ENCODE measurements around the gene STK10.

GRCh38 chr5:172140866-172141265, 47.2 kb downstream of the STK10 start:
- TF ChIP-seq YY1 (IDR thresholded peaks at IDR 0.05; ENCODE audit: insufficient read depth, insufficient read length) (no peak), SUZ12 (IDR thresholded peaks at IDR 0.05; ENCODE audit: extremely low read depth, insufficient read depth, insufficient read length) (no peak), ZNF274 (IDR thresholded peaks at IDR 0.05; ENCODE audit: low read depth, low read length) (no peak)
